CD14-positive monocyte (primary cell): ENCODE results near the gene SH3RF3. TPM values are rescaled to one million over a fixed set of nuclear protein-coding genes. Genes with fewer than 3 reads are reported as not detected.

Source experiments
- DNase-seq, 3 donors: peaks; one replicate each; pipeline ENCODE4 v3.0.0-alpha.2; 2011 to 2022
- H2AFZ ChIP-seq: 2 replicates; pipeline ENCODE4 v1.6.0; 2012; ENCODE audit warnings: mild to moderate bottlenecking, low read depth, low read length, inconsistent platforms; ENCODE audit not compliant: insufficient read depth, poor library complexity, severe bottlenecking
- H3K27ac ChIP-seq, 2 donors: 1 replicate in 1 of 2; 2 replicates in 1 of 2; pipeline ENCODE4 v1.5.1; 2012 to 2013; ENCODE audit warnings: low read length in 2 of 2, control low read depth in 1 of 2, inconsistent platforms in 1 of 2, low read depth in 1 of 2, mild to moderate bottlenecking in 1 of 2
- H3K27me3 ChIP-seq, 2 donors: one replicate each; pipeline versions ENCODE4 v1.6.0 to v1.6.1; 2011 to 2013; ENCODE audit warnings: low read length in 2 of 2; ENCODE audit not compliant: control insufficient read depth in 2 of 2, insufficient read depth in 2 of 2
- H3K36me3 ChIP-seq, 2 donors: replicated peaks in 1 of 2; 1 replicate in 1 of 2; 2 replicates in 1 of 2; pipeline versions ENCODE4 v1.5.1 to v1.6.1; 2012 to 2013; ENCODE audit warnings: low read length in 2 of 2, control low read depth in 1 of 2, inconsistent platforms in 1 of 2, mild to moderate bottlenecking in 1 of 2; ENCODE audit not compliant: insufficient read depth in 2 of 2, control insufficient read depth in 1 of 2
- H3K4me1 ChIP-seq, 2 donors: 1 replicate in 1 of 2; 2 replicates in 1 of 2; pipeline versions ENCODE4 v1.5.1 to v1.6.1; 2012 to 2013; ENCODE audit warnings: low read length in 2 of 2, control low read depth in 1 of 2, inconsistent platforms in 1 of 2, mild to moderate bottlenecking in 1 of 2, moderate library complexity in 1 of 2; ENCODE audit not compliant: insufficient read depth in 2 of 2, control insufficient read depth in 1 of 2
- H3K4me2 ChIP-seq: replicated peaks from 2 replicates; pipeline ENCODE3; 2012; ENCODE audit warnings: low read length, moderate library complexity, mild to moderate bottlenecking; ENCODE audit not compliant: poor library complexity, severe bottlenecking; ENCODE audit errors: extremely low read depth
- H3K4me3 ChIP-seq, 3 experiments: fragments of 200-600 bp in 1 of 3; sonication (generic) in 1 of 3; replicated peaks in 1 of 3; 1 replicate in 2 of 3; 2 replicates in 1 of 3; pipeline ENCODE4 v1.5.1; 2011 to 2013; ENCODE audit warnings: low read length in 3 of 3, mild to moderate bottlenecking in 3 of 3, control low read depth in 2 of 3, low read depth in 2 of 3, inconsistent platforms in 1 of 3, moderate library complexity in 1 of 3
- H3K79me2 ChIP-seq: 2 replicates; pipeline ENCODE4 v1.6.0; 2012; ENCODE audit warnings: mild to moderate bottlenecking, control low read depth, inconsistent platforms, low read length, moderate library complexity; ENCODE audit not compliant: insufficient read depth
- H3K9ac ChIP-seq: 2 replicates; pipeline ENCODE4 v1.6.0; 2017; ENCODE audit warnings: low read length, mild to moderate bottlenecking; ENCODE audit not compliant: insufficient read depth, poor library complexity, severe bottlenecking
- H3K9me3 ChIP-seq, 2 donors: replicated peaks in 1 of 2; 1 replicate in 1 of 2; 2 replicates in 1 of 2; pipeline versions ENCODE4 v1.5.1 to v1.6.1; 2012 to 2013; ENCODE audit warnings: low read length in 2 of 2, control low read depth in 1 of 2; ENCODE audit not compliant: control insufficient read depth in 1 of 2, insufficient read depth in 1 of 2
- H4K20me1 ChIP-seq: 2 replicates; pipeline ENCODE4 v1.6.0; 2012; ENCODE audit warnings: mild to moderate bottlenecking, low read length, control low read depth, moderate library complexity; ENCODE audit not compliant: insufficient read depth
- H3K27ac Mint-ChIP-seq, 7 donors: one replicate each; pipeline ENCODE4 v1.8.0; 2020; ENCODE audit warnings: mild to moderate bottlenecking in 7 of 7, mixed read lengths in 7 of 7, moderate library complexity in 6 of 7, inconsistent platforms in 2 of 7
- H3K27me3 Mint-ChIP-seq, 3 donors: one replicate each; pipeline ENCODE4 v1.8.0; 2021 to 2022; ENCODE audit warnings: low read depth in 3 of 3, mild to moderate bottlenecking in 3 of 3, mixed read lengths in 3 of 3, moderate library complexity in 3 of 3, inconsistent platforms in 1 of 3
- H3K36me3 Mint-ChIP-seq, 2 donors: one replicate each; pipeline ENCODE4 v1.8.0; 2020; ENCODE audit warnings: mixed read lengths in 2 of 2, inconsistent platforms in 1 of 2, mild to moderate bottlenecking in 1 of 2
- H3K4me1 Mint-ChIP-seq: one replicate; pipeline ENCODE4 v1.8.0; 2020; ENCODE audit warnings: mild to moderate bottlenecking, mixed read lengths
- H3K4me3 Mint-ChIP-seq, 2 donors: one replicate each; pipeline ENCODE4 v1.8.0; 2020; ENCODE audit warnings: mild to moderate bottlenecking in 2 of 2, mixed read lengths in 2 of 2, moderate library complexity in 1 of 2
- H3K9me3 Mint-ChIP-seq, 7 donors: one replicate each; pipeline ENCODE4 v1.8.0; 2020 to 2022; ENCODE audit warnings: mixed read lengths in 7 of 7, mild to moderate bottlenecking in 6 of 7, moderate library complexity in 6 of 7, inconsistent platforms in 2 of 7
- WGBS: methylation state at CpG from one replicate; pipeline ENCODE4 v1.1.5; 2013; ENCODE audit warnings: missing lambda C conversion rate; ENCODE audit not compliant: insufficient coverage; 5-methylcytosine and 5-hydroxymethylcytosine counted together
- intact Hi-C, 2 donors: fragments of 100-400 bp; cut with micrococcal nuclease; formaldehyde crosslinking; loops; one replicate each; pipeline versions ENCODE4 v1.15.0 to v1.15.1; 2023
- polyA plus RNA-seq, 3 donors: library from polyadenylated mRNA; depleted of rRNA in 1 of 3; unstranded in 2 of 3; stranded (reverse) in 1 of 3; fragments of 300-500 nt in 2 of 3; fragments of >200 nt in 1 of 3; fragmentation: Illumina TruSeq in 2 of 3; gene quantifications; 1 replicate in 2 of 3; 2 replicates in 1 of 3; pipeline ENCODE4 v1.2.3, GENCODE V29; 2012 to 2021
- TF ChIP-seq, protein P1 (sequence below): fragments of 200-600 bp; IDR thresholded peaks from one replicate; pipeline ENCODE4 v1.8.0; 2022; ENCODE audit warnings: antibody characterized with exemption, mild to moderate bottlenecking

Gene SH3RF3
- polyA plus RNA-seq, 3 donors, result 0.25 to 0.75 (median 0.34) TPM

DNA sequence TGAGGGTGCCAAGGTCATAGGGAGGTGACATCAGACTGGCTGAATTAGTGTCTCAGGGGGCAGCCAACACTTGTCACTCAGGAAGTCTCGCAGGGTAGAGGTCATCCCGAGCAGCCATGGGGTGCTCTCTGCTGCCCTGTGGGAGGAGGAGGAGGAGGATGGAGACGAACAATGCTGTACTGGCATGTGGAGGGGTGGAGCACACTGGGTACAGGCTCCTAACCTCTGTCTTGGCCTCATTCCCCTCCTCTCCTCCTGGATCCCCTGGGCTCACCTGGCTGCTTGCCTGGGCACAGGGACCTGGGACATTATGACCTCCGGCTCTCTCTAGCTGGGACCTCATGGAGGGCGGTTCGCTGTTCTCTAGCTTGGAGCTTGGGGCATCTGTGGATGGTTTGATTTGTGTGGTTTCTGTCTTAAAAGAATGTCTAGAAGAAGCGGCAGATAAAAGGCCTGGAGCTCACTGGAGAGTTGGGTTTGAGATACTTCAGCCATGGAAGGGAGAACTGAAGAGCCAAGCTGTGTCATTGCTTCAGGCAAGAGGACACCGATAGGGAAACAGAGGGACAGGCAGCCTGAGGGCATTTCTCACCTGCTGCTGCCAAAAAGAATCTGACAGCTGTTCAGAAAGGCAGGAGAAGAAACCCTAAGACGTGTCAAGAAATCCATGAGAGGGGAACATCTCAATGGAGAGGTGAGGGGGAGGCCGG is 351.6 kb downstream of the SH3RF3 start:
- intact Hi-C loops, result no loop called here
- H3K27ac ChIP-seq, result no peak overlapping the region

DNA sequence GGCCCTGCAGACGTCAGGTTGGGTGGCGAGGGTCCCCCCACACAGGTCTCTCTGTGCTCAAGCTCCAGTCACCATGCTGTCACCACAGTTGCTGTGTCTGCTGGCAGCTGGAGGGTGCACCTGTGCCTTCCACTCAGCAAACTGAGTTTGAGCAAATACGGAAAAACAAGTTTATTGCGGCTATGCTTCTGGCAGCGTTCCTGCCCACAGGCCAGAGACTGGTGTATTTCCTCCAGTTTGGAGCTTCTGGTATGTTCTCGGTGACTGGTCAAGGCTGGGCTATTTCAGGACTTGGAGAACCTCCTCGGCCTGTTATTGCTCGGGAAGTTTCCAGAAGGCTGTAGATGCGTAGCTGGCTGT is 352.2 kb downstream of the SH3RF3 start:
- intact Hi-C loops, result no loop called here
- no peak overlapping the region for H2AFZ ChIP-seq
- no peak for DNase-seq
- Mint-ChIP-seq H3K27me3 (peaks cover 14 to 28% (median 15%) of the 10 kb centered on the region in 3 donors), H3K4me3 (no peak overlapping the region), H3K36me3 (no peaks in the 10 kb centered on the region), H3K27ac (no peak overlapping the region), H3K4me1 (peaks cover 3% of the 10 kb centered on the region), H3K9me3 (no peaks in the 10 kb centered on the region)
- H3K36me3 ChIP-seq, result no peaks in the 10 kb centered on the region
- TF ChIP-seq, protein P1, sequence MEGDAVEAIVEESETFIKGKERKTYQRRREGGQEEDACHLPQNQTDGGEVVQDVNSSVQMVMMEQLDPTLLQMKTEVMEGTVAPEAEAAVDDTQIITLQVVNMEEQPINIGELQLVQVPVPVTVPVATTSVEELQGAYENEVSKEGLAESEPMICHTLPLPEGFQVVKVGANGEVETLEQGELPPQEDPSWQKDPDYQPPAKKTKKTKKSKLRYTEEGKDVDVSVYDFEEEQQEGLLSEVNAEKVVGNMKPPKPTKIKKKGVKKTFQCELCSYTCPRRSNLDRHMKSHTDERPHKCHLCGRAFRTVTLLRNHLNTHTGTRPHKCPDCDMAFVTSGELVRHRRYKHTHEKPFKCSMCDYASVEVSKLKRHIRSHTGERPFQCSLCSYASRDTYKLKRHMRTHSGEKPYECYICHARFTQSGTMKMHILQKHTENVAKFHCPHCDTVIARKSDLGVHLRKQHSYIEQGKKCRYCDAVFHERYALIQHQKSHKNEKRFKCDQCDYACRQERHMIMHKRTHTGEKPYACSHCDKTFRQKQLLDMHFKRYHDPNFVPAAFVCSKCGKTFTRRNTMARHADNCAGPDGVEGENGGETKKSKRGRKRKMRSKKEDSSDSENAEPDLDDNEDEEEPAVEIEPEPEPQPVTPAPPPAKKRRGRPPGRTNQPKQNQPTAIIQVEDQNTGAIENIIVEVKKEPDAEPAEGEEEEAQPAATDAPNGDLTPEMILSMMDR, result no peak
- H3K4me2 ChIP-seq, result no peak overlapping the region
- H3K4me3 ChIP-seq, result no peak overlapping the region
- no peaks in the 10 kb centered on the region for H3K4me1 ChIP-seq
- H4K20me1 ChIP-seq, result no peaks in the 10 kb centered on the region
- peaks cover 0 to 7% of the 10 kb centered on the region in 2 donors for H3K27me3 ChIP-seq
- H3K9me3 ChIP-seq, result no peaks in the 10 kb centered on the region
- H3K27ac ChIP-seq, result no peak overlapping the region
- no peak overlapping the region for H3K9ac ChIP-seq
- WGBS, result 66% methylated on average over 5 of the region's 9 CpGs
- H3K79me2 ChIP-seq, result no peaks in the 10 kb centered on the region

More for the DNA sequence above, 351.6 kb downstream of the SH3RF3 start:
- Mint-ChIP-seq H3K4me1 (peaks cover 3% of the 10 kb centered on the region), H3K27ac (no peak overlapping the region), H3K36me3 (no peaks in the 10 kb centered on the region), H3K4me3 (no peak overlapping the region), H3K9me3 (no peaks in the 10 kb centered on the region), H3K27me3 (peaks cover 14 to 28% (median 15%) of the 10 kb centered on the region in 3 donors)
- Histone ChIP-seq H4K20me1 (no peaks in the 10 kb centered on the region), H3K9me3 (no peaks in the 10 kb centered on the region), H3K9ac (no peak overlapping the region), H3K4me3 (no peak overlapping the region), H3K4me2 (no peak overlapping the region), H3K36me3 (no peaks in the 10 kb centered on the region), H2AFZ (no peak overlapping the region), H3K4me1 (no peaks in the 10 kb centered on the region), H3K27me3 (peaks cover 0 to 7% of the 10 kb centered on the region in 2 donors), H3K79me2 (no peaks in the 10 kb centered on the region)
- TF ChIP-seq, protein P1, result no peak
- no peak for DNase-seq
- WGBS, result 81% methylated on average over 6 of the region's 10 CpGs
